SK-N-SH treated with all-trans-retinoic acid at 6 μM for 48 hours (cell line): ENCODE data around the gene URGCP.

Source experiments
- ATAC-seq: fragments of 200-7000 bp; cut with Tn5 transposase; 3 replicates; pipeline ENCODE4 v1.9.1; 2020; ENCODE audit warnings: mild to moderate bottlenecking, moderate library complexity
- ARNTL ChIP-seq: fragments of 450-650 bp; formaldehyde crosslinking; IDR thresholded peaks from 2 replicates; pipeline ENCODE4 v1.5.0; 2020; ENCODE audit warnings: low read depth, mild to moderate bottlenecking, moderate library complexity, borderline replicate concordance
- CREB5 ChIP-seq: fragments of 250-450 bp; sonication (Bioruptor Pico); IDR thresholded peaks from 2 replicates; pipeline ENCODE4 v1.5.1; 2020; ENCODE audit warnings: low read depth, mild to moderate bottlenecking, moderate library complexity
- CSDC2 ChIP-seq: fragments of 250-450 bp; sonication (Bioruptor Pico); IDR thresholded peaks from 2 replicates; pipeline ENCODE4 v1.5.0; 2020; ENCODE audit warnings: mild to moderate bottlenecking, moderate library complexity
- ESRRG ChIP-seq: fragments of 250-450 bp; sonication (Bioruptor Pico); IDR thresholded peaks from 2 replicates; pipeline ENCODE4 v1.6.1; 2021; ENCODE audit warnings: mild to moderate bottlenecking
- GLIS3 ChIP-seq: fragments of 250-450 bp; sonication (Bioruptor Pico); IDR thresholded peaks from 2 replicates; pipeline ENCODE4 v1.5.0; 2020; ENCODE audit warnings: mild to moderate bottlenecking, moderate library complexity
- ISL1 ChIP-seq: fragments of 250-450 bp; sonication (Bioruptor Pico); IDR thresholded peaks from 2 replicates; pipeline ENCODE4 v2.1.2; 2022; ENCODE audit warnings: mild to moderate bottlenecking, moderate library complexity
- OSR1 ChIP-seq: fragments of 250-450 bp; sonication (Bioruptor Pico); IDR thresholded peaks from 2 replicates; pipeline ENCODE4 v1.8.0; 2022; ENCODE audit warnings: moderate library complexity, mild to moderate bottlenecking, inconsistent platforms
- PATZ1 ChIP-seq: fragments of 250-450 bp; sonication (Bioruptor Pico); IDR thresholded peaks from 2 replicates; pipeline ENCODE4 v1.8.0; 2020; ENCODE audit warnings: mild to moderate bottlenecking, moderate library complexity, borderline replicate concordance
- POU6F1 ChIP-seq: fragments of 250-450 bp; sonication (Bioruptor Pico); IDR thresholded peaks from 2 replicates; pipeline ENCODE4 v1.8.0; 2021; ENCODE audit warnings: low read depth, mild to moderate bottlenecking, moderate library complexity, borderline replicate concordance
- PPARA ChIP-seq: fragments of 250-450 bp; sonication (Bioruptor Pico); IDR thresholded peaks from 2 replicates; pipeline ENCODE4 v1.5.0; 2020; ENCODE audit warnings: mild to moderate bottlenecking, borderline replicate concordance
- RARB ChIP-seq: fragments of 250-450 bp; sonication (Bioruptor Pico); IDR thresholded peaks from 2 replicates; pipeline ENCODE4 v1.8.0; 2021; ENCODE audit warnings: mild to moderate bottlenecking, moderate library complexity
- TOX ChIP-seq: fragments of 250-450 bp; sonication (Bioruptor Pico); IDR thresholded peaks from 2 replicates; pipeline ENCODE4 v1.8.0; 2021; ENCODE audit warnings: mild to moderate bottlenecking, moderate library complexity, borderline replicate concordance
- TSHZ2 ChIP-seq: fragments of 250-450 bp; sonication (Bioruptor Pico); IDR thresholded peaks from 2 replicates; pipeline ENCODE4 v1.5.0; 2020; ENCODE audit warnings: mild to moderate bottlenecking, moderate library complexity
- ZFP3 ChIP-seq: fragments of 250-450 bp; sonication (Bioruptor Pico); IDR thresholded peaks from 2 replicates; pipeline ENCODE4 v1.5.0; 2020; ENCODE audit warnings: mild to moderate bottlenecking, moderate library complexity
- ZFP30 ChIP-seq: fragments of 450-650 bp; formaldehyde crosslinking; IDR thresholded peaks from 2 replicates; pipeline ENCODE4 v1.5.0; 2022; ENCODE audit warnings: mild to moderate bottlenecking, moderate library complexity
- TF ChIP-seq, protein P1 (sequence below): fragments of 250-450 bp; sonication (Bioruptor Pico); IDR thresholded peaks from 2 replicates; pipeline ENCODE4 v1.5.1; 2021; ENCODE audit warnings: mild to moderate bottlenecking, moderate library complexity

URGCP gene

DNA sequence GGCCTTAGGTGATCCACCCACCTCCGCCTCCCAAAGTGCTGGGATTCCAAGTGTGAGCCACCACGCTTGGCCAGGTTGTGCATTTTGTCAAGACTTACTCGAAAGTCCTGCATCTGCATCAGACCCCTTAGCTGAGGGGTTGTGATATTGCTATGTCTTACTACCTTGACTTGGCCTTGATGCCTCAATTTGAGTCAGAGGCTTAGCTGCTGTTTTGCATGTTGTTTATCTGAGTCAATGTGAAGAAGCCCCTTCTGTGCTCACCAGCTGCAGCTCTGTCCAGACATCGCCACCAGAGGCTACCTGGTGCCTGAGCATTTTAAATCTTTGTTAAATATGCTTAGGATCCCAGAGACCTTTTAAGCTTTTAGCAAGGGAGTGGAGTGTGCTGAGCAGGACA is 37.9 kb upstream of the URGCP start (continued):
- TF ChIP-seq POU6F1: no peak

DNA sequence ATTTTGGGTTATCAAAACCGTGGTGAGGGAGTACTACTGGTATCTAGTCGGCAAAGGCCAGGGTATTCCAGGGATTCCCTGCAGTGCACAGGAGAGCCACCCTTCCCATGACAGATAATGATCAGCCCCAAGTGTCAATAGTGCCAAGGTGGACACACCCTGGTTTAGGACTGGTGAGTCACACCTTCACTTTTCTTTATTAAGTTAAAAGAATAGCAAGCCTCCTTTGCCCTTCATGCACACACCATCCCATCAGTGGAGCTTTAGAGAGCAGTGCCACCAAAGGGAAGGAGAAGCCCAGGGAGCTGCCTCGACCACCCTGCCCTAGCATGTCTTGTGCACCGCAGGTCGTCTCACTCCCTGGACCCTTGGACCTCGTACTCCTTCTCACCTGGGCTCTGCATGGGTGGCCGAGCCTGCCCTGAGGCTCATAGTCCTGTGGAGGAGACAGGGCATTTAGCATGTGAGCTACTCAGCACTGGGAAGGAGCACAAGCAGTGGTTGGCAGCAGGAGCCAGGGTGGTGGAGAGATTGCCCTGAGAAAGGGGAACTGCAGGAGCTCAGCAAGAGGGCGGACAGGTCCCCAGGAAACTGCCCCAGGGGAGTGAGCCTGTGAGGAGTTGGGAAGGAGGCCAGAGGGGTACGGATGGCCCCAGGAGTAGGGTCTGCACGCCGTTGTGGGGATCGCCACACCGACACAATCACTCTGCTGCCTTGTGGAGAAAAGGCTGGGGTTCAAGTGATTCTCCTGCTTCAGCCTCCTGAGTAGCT is 37.2 kb upstream of the URGCP start:
- no peak; the same call in 2 of the 3 replicates for ATAC-seq
- no peak for TF ChIP-seq ESRRG (CRISPR knock-in tag)
- TF ChIP-seq CREB5: no peak
- no peak for TF ChIP-seq ARNTL (CRISPR knock-in tag)
- TF ChIP-seq ZFP3 (CRISPR knock-in tag): no peak
- no peak for TF ChIP-seq GLIS3
- TF ChIP-seq CSDC2 (CRISPR knock-in tag): no peak
- TF ChIP-seq TOX (CRISPR knock-in tag): no peak
- no peak for TF ChIP-seq PATZ1
- TF ChIP-seq, all 23 proteins: peak for 0

GRCh38 chr7:43942997-43943396 is 36.6 kb upstream of the URGCP start:
- ATAC-seq: no peak
- TF ChIP-seq RARB: no peak
- no peak for TF ChIP-seq TOX (CRISPR knock-in tag)
- TF ChIP-seq, protein P1, sequence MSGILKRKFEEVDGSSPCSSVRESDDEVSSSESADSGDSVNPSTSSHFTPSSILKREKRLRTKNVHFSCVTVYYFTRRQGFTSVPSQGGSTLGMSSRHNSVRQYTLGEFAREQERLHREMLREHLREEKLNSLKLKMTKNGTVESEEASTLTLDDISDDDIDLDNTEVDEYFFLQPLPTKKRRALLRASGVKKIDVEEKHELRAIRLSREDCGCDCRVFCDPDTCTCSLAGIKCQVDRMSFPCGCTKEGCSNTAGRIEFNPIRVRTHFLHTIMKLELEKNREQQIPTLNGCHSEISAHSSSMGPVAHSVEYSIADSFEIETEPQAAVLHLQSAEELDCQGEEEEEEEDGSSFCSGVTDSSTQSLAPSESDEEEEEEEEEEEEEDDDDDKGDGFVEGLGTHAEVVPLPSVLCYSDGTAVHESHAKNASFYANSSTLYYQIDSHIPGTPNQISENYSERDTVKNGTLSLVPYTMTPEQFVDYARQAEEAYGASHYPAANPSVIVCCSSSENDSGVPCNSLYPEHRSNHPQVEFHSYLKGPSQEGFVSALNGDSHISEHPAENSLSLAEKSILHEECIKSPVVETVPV (CRISPR knock-in tag): no peak
- no peak for TF ChIP-seq ISL1 (CRISPR knock-in tag)
- no peak for TF ChIP-seq POU6F1
- TF ChIP-seq GLIS3: no peak
- no peak for TF ChIP-seq CREB5
- TF ChIP-seq, all 23 proteins: peak for 0

DNA sequence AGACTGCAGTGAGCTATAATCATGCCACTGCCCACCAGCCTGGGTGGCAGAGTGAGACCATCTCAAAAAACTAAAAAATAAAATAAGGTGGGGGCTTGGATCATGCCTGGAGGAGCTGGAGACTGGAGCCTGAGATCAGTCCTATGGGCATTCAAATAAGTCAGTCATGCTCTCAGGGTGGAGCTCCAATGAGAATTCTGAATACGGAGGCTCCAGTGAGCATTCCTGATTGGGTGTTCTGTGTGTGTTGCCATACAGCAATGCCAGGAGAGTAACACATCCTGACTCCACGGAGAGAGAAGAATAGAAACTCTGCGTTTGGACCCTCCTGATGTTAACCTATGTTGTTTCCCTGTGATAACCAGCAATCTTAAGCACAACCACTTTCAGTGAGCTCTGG is 35.9 kb upstream of the URGCP start:
- ATAC-seq: no peak
- TF ChIP-seq ZFP30 (CRISPR knock-in tag): no peak
- no peak for TF ChIP-seq ISL1 (CRISPR knock-in tag)

DNA sequence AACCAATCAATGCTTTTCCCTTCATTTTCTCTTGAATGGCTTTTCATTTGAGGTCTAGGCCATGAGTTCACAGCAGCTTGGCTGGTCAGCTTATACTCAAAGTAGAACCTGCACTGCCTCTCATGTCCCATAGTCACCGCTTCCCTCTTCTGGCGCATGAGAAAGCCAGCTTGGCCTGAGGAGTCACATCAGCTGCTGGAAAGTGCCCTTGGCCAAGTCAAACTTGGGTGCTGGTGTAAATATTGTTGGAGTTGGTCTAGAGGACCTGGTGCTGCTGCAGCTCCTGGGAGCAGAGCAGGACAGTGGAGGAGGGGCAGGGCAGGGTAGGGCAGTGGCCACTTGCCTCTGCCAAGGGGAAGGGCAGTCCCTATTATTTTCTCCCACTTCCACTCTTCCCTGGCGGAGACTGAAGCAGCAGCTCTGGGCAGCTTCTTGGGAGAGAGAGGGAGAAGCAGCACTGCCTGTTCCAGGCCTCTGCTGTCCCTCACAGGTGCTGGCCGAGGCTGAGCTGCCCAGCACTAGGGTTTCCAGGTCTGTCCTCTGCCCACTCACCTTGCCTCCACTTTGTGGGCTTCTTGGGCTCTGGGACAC is 32.6 kb upstream of the URGCP start:
- no peak for ATAC-seq
- TF ChIP-seq TSHZ2 (CRISPR knock-in tag) (no peak), GLIS3 (no peak), OSR1 (CRISPR knock-in tag) (no peak), ZFP30 (CRISPR knock-in tag) (no peak), ZFP3 (CRISPR knock-in tag) (no peak), PPARA (CRISPR knock-in tag) (no peak), POU6F1 (no peak), TOX (CRISPR knock-in tag) (no peak), CREB5 (no peak)
